SH-SY5Y (cell line): Measurements from ENCODE around the gene MEPE.

Experiments used
- GATA2 ChIP-seq: IDR thresholded peaks from 2 replicates; pipeline ENCODE4 v1.6.1; 2011; ENCODE audit warnings: mild to moderate bottlenecking, low read depth, low read length
- GATA3 ChIP-seq: IDR thresholded peaks from 2 replicates; pipeline ENCODE4 v1.6.1; 2011; ENCODE audit warnings: low read depth, mild to moderate bottlenecking, low read length, moderate library complexity

DNA sequence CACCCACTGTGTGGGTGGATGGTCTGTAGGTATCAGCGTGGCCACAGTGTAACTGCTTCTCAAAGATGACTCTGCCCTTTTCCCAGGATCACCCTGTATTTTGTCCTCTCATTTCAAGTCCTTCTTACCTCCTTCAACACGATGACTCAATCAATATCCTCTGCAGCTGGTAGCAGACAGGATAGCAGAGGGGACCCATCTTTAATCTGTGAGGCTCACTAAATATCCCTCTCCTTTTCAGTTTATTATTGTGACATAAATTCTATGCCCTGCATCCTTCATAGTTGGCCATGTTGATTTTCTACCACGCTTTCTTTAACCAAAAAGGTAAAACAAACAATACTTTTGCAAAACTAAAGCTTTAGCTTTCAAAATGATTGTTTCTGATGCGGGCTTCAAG is 9.6 kb upstream of the MEPE start:
- TF ChIP-seq GATA3 = no peak
- no peak for TF ChIP-seq GATA2
